ENCODE results near the gene TIPRL.
A peak's percentile ranks its signal among the peaks of the same experiment; 100 is the strongest.

The TIPRL gene

GRCh38 chr1:168224991-168225390 is 46.2 kb downstream of the TIPRL start:
- H3K4me1 ChIP-seq (ENCODE audit: insufficient read depth, insufficient read length), result no peaks in the 10 kb centered on the region
- no peaks in the 10 kb centered on the region for H3K27me3 ChIP-seq (ENCODE audit: insufficient read depth, insufficient read length)
- H3K9ac ChIP-seq (ENCODE audit: insufficient read length, low read depth), result no peak overlapping the region
- TF ChIP-seq ZNF274 (IDR thresholded peaks at IDR 0.05; ENCODE audit: low read depth, low read length) (no peak), SUZ12 (IDR thresholded peaks at IDR 0.05; ENCODE audit: extremely low read depth, insufficient read depth, insufficient read length) (no peak), YY1 (IDR thresholded peaks at IDR 0.05; ENCODE audit: insufficient read depth, insufficient read length) (no peak)
- H3K36me3 ChIP-seq (ENCODE audit: insufficient read depth, insufficient read length, low read length), result peaks cover 10% of the 10 kb centered on the region
- H3K9me3 ChIP-seq (ENCODE audit: insufficient read depth, low read length), result peaks cover 24% of the 10 kb centered on the region
- no peak overlapping the region for H3K4me3 ChIP-seq (ENCODE audit: insufficient read length, low read depth)
- no peak for DNase-seq (ENCODE audit: low read depth, low spot score)

GRCh38 chr1:168225476-168226190 is 46.9 kb downstream of the TIPRL start, which contains the start of gene SFT2D2:
TSS of gene SFT2D2 (plus strand) at chr1:168226004. CDS start at chr1:168226080, 76 bp downstream.
- peak within 1 kb of the TSS; percentile 85 for H3K4me3 ChIP-seq (ENCODE audit: insufficient read length, low read depth)
- no peak for TF ChIP-seq ZNF274 (IDR thresholded peaks at IDR 0.05; ENCODE audit: low read depth, low read length)
- TF ChIP-seq SUZ12 (IDR thresholded peaks at IDR 0.05; ENCODE audit: extremely low read depth, insufficient read depth, insufficient read length), result no peak
- H3K27me3 ChIP-seq (ENCODE audit: insufficient read depth, insufficient read length), result no peaks in the 10 kb centered on the region
- H3K4me1 ChIP-seq (ENCODE audit: insufficient read depth, insufficient read length), result no peaks in the 10 kb centered on the region
- peaks cover 24% of the 10 kb centered on the region for H3K9me3 ChIP-seq (ENCODE audit: insufficient read depth, low read length)
- H3K36me3 ChIP-seq (ENCODE audit: insufficient read depth, insufficient read length, low read length), result peaks cover 15% of the 10 kb centered on the region
- DNase-seq (ENCODE audit: low read depth, low spot score), result peak; percentile 61
- peak within 1 kb of the TSS; percentile 89 for H3K9ac ChIP-seq (ENCODE audit: insufficient read length, low read depth)

- Histone ChIP-seq H3K9ac (ENCODE audit: insufficient read length, low read depth) (no peak overlapping the region), H3K4me3 (ENCODE audit: insufficient read length, low read depth) (no peak overlapping the region), H3K4me1 (ENCODE audit: insufficient read depth, insufficient read length) (no peaks in the 10 kb centered on the region), H3K27me3 (ENCODE audit: insufficient read depth, insufficient read length) (no peaks in the 10 kb centered on the region), H3K9me3 (ENCODE audit: insufficient read depth, low read length) (peaks cover 24% of the 10 kb centered on the region), H3K36me3 (ENCODE audit: insufficient read depth, insufficient read length, low read length) (peaks cover 35% of the 10 kb centered on the region)
- TF ChIP-seq YY1 (IDR thresholded peaks at IDR 0.05; ENCODE audit: insufficient read depth, insufficient read length) (no peak), SUZ12 (IDR thresholded peaks at IDR 0.05; ENCODE audit: extremely low read depth, insufficient read depth, insufficient read length) (no peak)
- no peak for DNase-seq (ENCODE audit: low read depth, low spot score)
Observed at GRCh38 chr1:168227620-168228019, 48.9 kb downstream of the TIPRL start.

- H3K36me3 ChIP-seq (ENCODE audit: insufficient read depth, insufficient read length, low read length), result peaks cover 55% of the 10 kb centered on the region
- H3K4me1 ChIP-seq (ENCODE audit: insufficient read depth, insufficient read length), result no peaks in the 10 kb centered on the region
- no peak for TF ChIP-seq ZNF274 (IDR thresholded peaks at IDR 0.05; ENCODE audit: low read depth, low read length)
- TF ChIP-seq SUZ12 (IDR thresholded peaks at IDR 0.05; ENCODE audit: extremely low read depth, insufficient read depth, insufficient read length), result no peak
- TF ChIP-seq YY1 (IDR thresholded peaks at IDR 0.05; ENCODE audit: insufficient read depth, insufficient read length), result no peak
- H3K4me3 ChIP-seq (ENCODE audit: insufficient read length, low read depth), result no peak overlapping the region
- H3K27me3 ChIP-seq (ENCODE audit: insufficient read depth, insufficient read length), result no peaks in the 10 kb centered on the region
- no peak overlapping the region for H3K9ac ChIP-seq (ENCODE audit: insufficient read length, low read depth)
- DNase-seq (ENCODE audit: low read depth, low spot score), result no peak
- H3K9me3 ChIP-seq (ENCODE audit: insufficient read depth, low read length), result peaks cover 4% of the 10 kb centered on the region; the same call in 1 of the 2 replicates
Observed at GRCh38 chr1:168229893-168230292, 51.1 kb downstream of the TIPRL start.

- Histone ChIP-seq H3K9me3 (ENCODE audit: insufficient read depth, low read length) (no peaks in the 10 kb centered on the region), H3K36me3 (ENCODE audit: insufficient read depth, insufficient read length, low read length) (peaks cover 63% of the 10 kb centered on the region), H3K9ac (ENCODE audit: insufficient read length, low read depth) (no peak overlapping the region), H3K4me1 (ENCODE audit: insufficient read depth, insufficient read length) (no peaks in the 10 kb centered on the region), H3K27me3 (ENCODE audit: insufficient read depth, insufficient read length) (no peaks in the 10 kb centered on the region), H3K4me3 (ENCODE audit: insufficient read length, low read depth) (no peak overlapping the region)
- TF ChIP-seq ZNF274 (IDR thresholded peaks at IDR 0.05; ENCODE audit: low read depth, low read length) (no peak), YY1 (IDR thresholded peaks at IDR 0.05; ENCODE audit: insufficient read depth, insufficient read length) (no peak), SUZ12 (IDR thresholded peaks at IDR 0.05; ENCODE audit: extremely low read depth, insufficient read depth, insufficient read length) (no peak)
- DNase-seq (ENCODE audit: low read depth, low spot score), result no peak
Observed at GRCh38 chr1:168230709-168231108, 51.9 kb downstream of the TIPRL start.

- Histone ChIP-seq H3K27me3 (ENCODE audit: insufficient read depth, insufficient read length) (no peaks in the 10 kb centered on the region), H3K36me3 (ENCODE audit: insufficient read depth, insufficient read length, low read length) (peaks cover 88% of the 10 kb centered on the region), H3K9ac (ENCODE audit: insufficient read length, low read depth) (no peak overlapping the region), H3K4me1 (ENCODE audit: insufficient read depth, insufficient read length) (no peaks in the 10 kb centered on the region), H3K4me3 (ENCODE audit: insufficient read length, low read depth) (no peak overlapping the region), H3K9me3 (ENCODE audit: insufficient read depth, low read length) (no peaks in the 10 kb centered on the region)
- peak; percentile 39 for DNase-seq (ENCODE audit: low read depth, low spot score)
- no peak for TF ChIP-seq ZNF274 (IDR thresholded peaks at IDR 0.05; ENCODE audit: low read depth, low read length)
- TF ChIP-seq YY1 (IDR thresholded peaks at IDR 0.05; ENCODE audit: insufficient read depth, insufficient read length), result no peak
- TF ChIP-seq SUZ12 (IDR thresholded peaks at IDR 0.05; ENCODE audit: extremely low read depth, insufficient read depth, insufficient read length), result no peak
Observed at GRCh38 chr1:168234846-168235547, 56.2 kb downstream of the TIPRL start.

GRCh38 chr1:168235548-168235885 is 56.8 kb downstream of the TIPRL start:
- TF ChIP-seq SUZ12 (IDR thresholded peaks at IDR 0.05; ENCODE audit: extremely low read depth, insufficient read depth, insufficient read length) (no peak), ZNF274 (IDR thresholded peaks at IDR 0.05; ENCODE audit: low read depth, low read length) (no peak), YY1 (IDR thresholded peaks at IDR 0.05; ENCODE audit: insufficient read depth, insufficient read length) (no peak)
- H3K9me3 ChIP-seq (ENCODE audit: insufficient read depth, low read length), result no peaks in the 10 kb centered on the region
- no peak overlapping the region for H3K4me3 ChIP-seq (ENCODE audit: insufficient read length, low read depth)
- no peak overlapping the region for H3K9ac ChIP-seq (ENCODE audit: insufficient read length, low read depth)
- no peaks in the 10 kb centered on the region for H3K4me1 ChIP-seq (ENCODE audit: insufficient read depth, insufficient read length)
- no peaks in the 10 kb centered on the region for H3K27me3 ChIP-seq (ENCODE audit: insufficient read depth, insufficient read length)
- peaks cover 89% of the 10 kb centered on the region for H3K36me3 ChIP-seq (ENCODE audit: insufficient read depth, insufficient read length, low read length)
- no peak for DNase-seq (ENCODE audit: low read depth, low spot score)

Data from NT2/D1 (cell line).